Neuronal stem cell (in vitro differentiated cells): Measurements from ENCODE around the gene GATAD2A.

Experiments
- DNase-seq: peaks from one replicate; pipeline ENCODE4 v3.0.0-alpha.2; 2013; ENCODE audit warnings: low spot score
- H2AFZ ChIP-seq: one replicate; pipeline ENCODE4 v1.6.1; 2013; ENCODE audit warnings: mild to moderate bottlenecking, low read length, inconsistent platforms
- H2AK5ac ChIP-seq: 2 replicates; pipeline ENCODE4 v1.6.1; 2013; ENCODE audit warnings: low read depth, mild to moderate bottlenecking, inconsistent platforms, low read length, moderate library complexity, mixed read lengths
- H2BK120ac ChIP-seq: 2 replicates; pipeline ENCODE4 v1.6.1; 2013; ENCODE audit warnings: low read depth, mild to moderate bottlenecking, inconsistent platforms, low read length, moderate library complexity, mixed read lengths
- H2BK12ac ChIP-seq: one replicate; pipeline ENCODE4 v1.6.1; 2013; ENCODE audit warnings: low read length, inconsistent platforms
- H2BK15ac ChIP-seq: 2 replicates; pipeline ENCODE4 v1.6.1; 2013; ENCODE audit warnings: mild to moderate bottlenecking, low read length, inconsistent platforms, mixed read lengths
- H2BK5ac ChIP-seq: one replicate; pipeline ENCODE4 v1.6.1; 2013; ENCODE audit warnings: inconsistent platforms, mild to moderate bottlenecking, low read length, moderate library complexity
- H3K14ac ChIP-seq: one replicate; pipeline ENCODE4 v1.6.1; 2013; ENCODE audit warnings: low read length, inconsistent platforms
- H3K18ac ChIP-seq: 2 replicates; pipeline ENCODE4 v1.6.1; 2013; ENCODE audit warnings: low read length, inconsistent platforms
- H3K23ac ChIP-seq: 2 replicates; pipeline ENCODE4 v1.6.1; 2013; ENCODE audit warnings: low read depth, mild to moderate bottlenecking, mixed read lengths, low read length, inconsistent platforms; ENCODE audit not compliant: poor library complexity
- H3K27ac ChIP-seq: replicated peaks from 3 replicates; pipeline ENCODE4 v1.5.1; 2013; ENCODE audit warnings: low read length, inconsistent platforms
- H3K27me3 ChIP-seq, 3 experiments: 2 replicates each; pipeline ENCODE4 v1.6.1; 2013; ENCODE audit warnings: low read length in 3 of 3, mild to moderate bottlenecking in 2 of 3, inconsistent platforms in 1 of 3, low read depth in 1 of 3, mixed read lengths in 1 of 3, moderate library complexity in 1 of 3; ENCODE audit not compliant: control insufficient read depth in 3 of 3, insufficient read depth in 3 of 3
- H3K36me3 ChIP-seq, 2 donors: replicated peaks in 1 of 2; 2 replicates each; pipeline ENCODE4 v1.6.1; 2013; ENCODE audit warnings: low read length in 2 of 2; ENCODE audit not compliant: control insufficient read depth in 2 of 2, insufficient read depth in 2 of 2
- H3K4ac ChIP-seq: 2 replicates; pipeline ENCODE4 v1.6.1; 2013; ENCODE audit warnings: inconsistent platforms, mild to moderate bottlenecking, low read length, moderate library complexity
- H3K4me1 ChIP-seq, 2 donors: 1 replicate in 1 of 2; 2 replicates in 1 of 2; pipeline ENCODE4 v1.6.1; 2013; ENCODE audit warnings: low read length in 2 of 2, low read depth in 1 of 2; ENCODE audit not compliant: control insufficient read depth in 2 of 2, insufficient read depth in 1 of 2
- H3K4me2 ChIP-seq: one replicate; pipeline ENCODE4 v1.6.1; 2013; ENCODE audit warnings: mild to moderate bottlenecking, low read length, inconsistent platforms; ENCODE audit not compliant: insufficient read depth, poor library complexity, severe bottlenecking
- H3K4me3 ChIP-seq, 2 donors: 2 replicates each; pipeline ENCODE4 v1.5.1; 2013; ENCODE audit warnings: low read length in 2 of 2, mild to moderate bottlenecking in 2 of 2, inconsistent platforms in 1 of 2, moderate library complexity in 1 of 2
- H3K79me1 ChIP-seq: one replicate; pipeline ENCODE4 v1.6.1; 2013; ENCODE audit warnings: low read depth, mild to moderate bottlenecking, inconsistent platforms, low read length, moderate library complexity
- H3K9ac ChIP-seq: one replicate; pipeline ENCODE4 v1.6.1; 2013; ENCODE audit warnings: mild to moderate bottlenecking, low read depth, low read length, inconsistent platforms; ENCODE audit not compliant: poor library complexity
- H3K9me3 ChIP-seq, 2 donors: replicated peaks in 1 of 2; 2 replicates each; pipeline versions ENCODE3 to v1.6.1; 2013; ENCODE audit warnings: low read length in 2 of 2, mild to moderate bottlenecking in 2 of 2, inconsistent platforms in 1 of 2, low read depth in 1 of 2, mixed read lengths in 1 of 2, moderate library complexity in 1 of 2; ENCODE audit not compliant: control insufficient read depth in 2 of 2, insufficient read depth in 1 of 2
- H4K8ac ChIP-seq: one replicate; pipeline ENCODE4 v1.6.1; 2013; ENCODE audit warnings: low read depth, mild to moderate bottlenecking, inconsistent platforms, low read length, moderate library complexity
- H4K91ac ChIP-seq: one replicate; pipeline ENCODE4 v1.6.1; 2013; ENCODE audit warnings: low read length, low read depth, mild to moderate bottlenecking, inconsistent platforms; ENCODE audit not compliant: poor library complexity
- WGBS, 2 donors: extraction: QIAGEN DNeasy Blood & Tissue Kit; methylation state at CpG; one replicate each; pipeline ENCODE4 v1.1.7; 2013; ENCODE audit warnings: missing lambda C conversion rate in 2 of 2, mixed read lengths in 1 of 2; ENCODE audit not compliant: insufficient read length in 2 of 2, insufficient replicate concordance in 1 of 2; ENCODE audit errors: extremely low coverage in 2 of 2; 5-methylcytosine and 5-hydroxymethylcytosine counted together

Gene GATAD2A

GRCh38 chr19:19421299-19421696 is 15.8 kb downstream of the GATAD2A start:
- Histone ChIP-seq H3K27me3 (no peaks in the 10 kb centered on the region), H2BK5ac (no peak overlapping the region), H3K27ac (no peak overlapping the region), H3K14ac (peak overlapping the region; percentile 28), H3K4me3 (no peak overlapping the region), H3K4ac (no peak overlapping the region), H4K8ac (no peak overlapping the region), H3K18ac (no peak overlapping the region), H4K91ac (no peak overlapping the region), H3K36me3 (peaks cover 2 to 13% of the 10 kb centered on the region in 2 donors), H2BK120ac (no peak overlapping the region), H3K79me1 (peaks cover 26% of the 10 kb centered on the region), H3K9ac (no peak overlapping the region), H3K23ac (peak overlapping the region; percentile 6), H2BK12ac (no peak overlapping the region), H3K9me3 (peaks cover 0 to 1% of the 10 kb centered on the region in 2 donors), H3K4me1 (peaks cover 4 to 10% of the 10 kb centered on the region in 2 donors), H2BK15ac (no peak overlapping the region), H2AK5ac (no peak overlapping the region), H3K4me2 (no peak overlapping the region), H2AFZ (no peak overlapping the region)
- no CpG with 5 or more reads among the region's 9 CpGs for WGBS, 2 donors
- DNase-seq = no peak

- Histone ChIP-seq H2AFZ (no peak overlapping the region), H2BK120ac (no peak overlapping the region), H3K79me1 (peaks cover 26% of the 10 kb centered on the region), H3K4me2 (no peak overlapping the region), H3K27me3 (no peaks in the 10 kb centered on the region), H2BK15ac (no peak overlapping the region), H3K27ac (no peak overlapping the region), H2BK12ac (no peak overlapping the region), H3K4me1 (peaks cover 2 to 13% of the 10 kb centered on the region in 2 donors), H3K4me3 (no peak overlapping the region), H3K14ac (no peak overlapping the region), H3K9ac (no peak overlapping the region), H3K23ac (no peak overlapping the region), H2BK5ac (no peak overlapping the region), H3K18ac (no peak overlapping the region), H3K36me3 (peaks cover 2 to 13% of the 10 kb centered on the region in 2 donors), H4K8ac (no peak overlapping the region), H3K4ac (no peak overlapping the region), H3K9me3 (peaks cover 0 to 1% of the 10 kb centered on the region in 2 donors), H2AK5ac (no peak overlapping the region), H4K91ac (no peak overlapping the region)
- no CpG with 5 or more reads among the region's 5 CpGs for WGBS, 2 donors
- no peak for DNase-seq
Measured at GRCh38 chr19:19422156-19422555, 16.7 kb downstream of the GATAD2A start.

- H3K23ac ChIP-seq = no peak overlapping the region
- no peak overlapping the region for H2BK15ac ChIP-seq
- peaks cover 26% of the 10 kb centered on the region for H3K79me1 ChIP-seq
- H2BK5ac ChIP-seq = no peak overlapping the region
- no peak overlapping the region for H4K8ac ChIP-seq
- H2BK120ac ChIP-seq = no peak overlapping the region
- no peak overlapping the region for H3K4ac ChIP-seq
- WGBS, 2 donors = no CpG with 5 or more reads among the region's 8 CpGs
- H4K91ac ChIP-seq = no peak overlapping the region
- H3K14ac ChIP-seq = no peak overlapping the region
- no peak overlapping the region for H3K27ac ChIP-seq
- peaks cover 0 to 1% of the 10 kb centered on the region in 2 donors for H3K9me3 ChIP-seq
- H2AFZ ChIP-seq = no peak overlapping the region
- no peak overlapping the region for H3K18ac ChIP-seq
- no peak overlapping the region for H3K4me3 ChIP-seq
- no peak overlapping the region for H2BK12ac ChIP-seq
- no peak overlapping the region for H3K4me2 ChIP-seq
- H3K9ac ChIP-seq = peak overlapping the region; percentile 38
- H3K36me3 ChIP-seq = peaks cover 3 to 20% of the 10 kb centered on the region in 2 donors
- DNase-seq = no peak
- no peaks in the 10 kb centered on the region for H3K27me3 ChIP-seq
- H3K4me1 ChIP-seq = peaks cover 0 to 8% of the 10 kb centered on the region in 2 donors
- H2AK5ac ChIP-seq = no peak overlapping the region
Measured at GRCh38 chr19:19423322-19423721, 17.8 kb downstream of the GATAD2A start.

DNA sequence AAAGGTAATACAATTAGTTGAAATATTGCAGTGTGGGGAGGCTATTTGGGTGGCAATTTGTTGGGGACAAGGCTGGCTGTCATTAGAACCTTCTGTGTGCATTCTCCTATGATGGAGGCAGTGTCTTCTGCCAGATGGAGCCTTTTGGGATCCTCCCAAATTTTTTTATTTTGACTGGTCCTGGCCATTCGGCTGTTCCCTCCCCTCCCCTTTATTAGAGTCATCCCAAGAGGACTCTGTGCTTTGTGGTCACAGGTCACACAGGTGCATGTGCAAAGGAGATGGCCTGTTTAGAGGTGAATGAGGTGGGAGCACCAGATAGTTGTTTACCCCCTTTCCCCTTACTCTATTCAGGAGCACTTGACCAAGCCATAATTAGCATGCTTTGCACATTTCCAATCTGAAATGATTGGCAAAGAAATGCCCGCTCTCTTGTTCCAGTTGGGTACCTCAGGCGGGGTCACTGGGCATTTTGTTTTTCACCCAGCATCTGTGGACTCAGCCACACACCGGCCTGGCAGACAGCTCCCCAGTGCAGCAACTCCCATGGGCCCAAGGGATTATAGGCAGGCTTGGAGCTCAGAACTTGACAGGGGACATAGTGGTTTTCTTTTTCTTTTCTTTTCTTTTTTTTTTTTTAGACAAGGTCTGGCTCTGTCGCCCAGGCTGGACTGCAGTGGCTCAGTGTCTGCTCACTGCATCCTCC is 19.8 kb downstream of the GATAD2A start:
- Histone ChIP-seq H2BK5ac (no peak overlapping the region), H2BK120ac (no peak overlapping the region), H3K27me3 (no peaks in the 10 kb centered on the region), H2BK15ac (no peak overlapping the region), H3K4me3 (no peak overlapping the region), H3K14ac (no peak overlapping the region), H3K4me1 (peaks cover 0 to 8% of the 10 kb centered on the region in 2 donors), H2BK12ac (no peak overlapping the region), H3K23ac (no peak overlapping the region), H3K27ac (no peak overlapping the region), H3K18ac (peak overlapping the region; percentile 51), H3K4ac (no peak overlapping the region), H3K9ac (no peak overlapping the region), H3K79me1 (peaks cover 28% of the 10 kb centered on the region), H2AFZ (no peak overlapping the region), H3K4me2 (no peak overlapping the region), H2AK5ac (no peak overlapping the region), H4K8ac (no peak overlapping the region), H4K91ac (no peak overlapping the region), H3K36me3 (peaks cover 3 to 39% of the 10 kb centered on the region in 2 donors), H3K9me3 (peaks cover 0 to 1% of the 10 kb centered on the region in 2 donors)
- DNase-seq = no peak
- WGBS, 2 donors = no CpG with 5 or more reads among the region's 5 CpGs
